ENCODE measurements around the gene LRBA.

LRBA gene

GRCh38 chr4:150475763-150476162 is 539.3 kb downstream of the LRBA start:
- TF ChIP-seq CTCF (IDR thresholded peaks at IDR 0.05; ENCODE audit: low read depth, low read length, missing control alignments): no peak
- in situ Hi-C loops (cut with HindIII; ENCODE audit: low sequenced_read_pairs): no loop called here
- no peak overlapping the region for H3K4me3 ChIP-seq (ENCODE audit: low read depth, low read length)
- no peak for DNase-seq (ENCODE audit: low read depth)

- in situ Hi-C loops (cut with HindIII; ENCODE audit: low sequenced_read_pairs): no loop called here
- no peak for TF ChIP-seq CTCF (IDR thresholded peaks at IDR 0.05; ENCODE audit: low read depth, low read length, missing control alignments)
- H3K4me3 ChIP-seq (ENCODE audit: low read depth, low read length): no peak overlapping the region
- DNase-seq (ENCODE audit: low read depth): no peak
These were observed 550.6 kb downstream of the LRBA start for GRCh38 chr4:150464523-150464922.

- no peak for DNase-seq (ENCODE audit: low read depth)
- no peak overlapping the region for H3K4me3 ChIP-seq (ENCODE audit: low read depth, low read length)
- TF ChIP-seq CTCF (IDR thresholded peaks at IDR 0.05; ENCODE audit: low read depth, low read length, missing control alignments): no peak
- in situ Hi-C loops (cut with HindIII; ENCODE audit: low sequenced_read_pairs): no loop called here
These were observed 552.3 kb downstream of the LRBA start for GRCh38 chr4:150462743-150463142.

GRCh38 chr4:150461957-150462356 is 553.1 kb downstream of the LRBA start:
- no peak for DNase-seq (ENCODE audit: low read depth)
- TF ChIP-seq CTCF (IDR thresholded peaks at IDR 0.05; ENCODE audit: low read depth, low read length, missing control alignments): no peak
- H3K4me3 ChIP-seq (ENCODE audit: low read depth, low read length): no peak overlapping the region
- in situ Hi-C loops (cut with HindIII; ENCODE audit: low sequenced_read_pairs): no loop called here

GRCh38 chr4:150457802-150458201 is 557.3 kb downstream of the LRBA start:
- no peak overlapping the region for H3K4me3 ChIP-seq (ENCODE audit: low read depth, low read length)
- no peak for TF ChIP-seq CTCF (IDR thresholded peaks at IDR 0.05; ENCODE audit: low read depth, low read length, missing control alignments)
- in situ Hi-C loops (cut with HindIII; ENCODE audit: low sequenced_read_pairs): no loop called here
- DNase-seq (ENCODE audit: low read depth): no peak

- in situ Hi-C loops (cut with HindIII; ENCODE audit: low sequenced_read_pairs): no loop called here
- H3K4me3 ChIP-seq (ENCODE audit: low read depth, low read length): no peak overlapping the region
- no peak for TF ChIP-seq CTCF (IDR thresholded peaks at IDR 0.05; ENCODE audit: low read depth, low read length, missing control alignments)
- no peak for DNase-seq (ENCODE audit: low read depth)
These were observed 563.2 kb downstream of the LRBA start for GRCh38 chr4:150451883-150452282.

GRCh38 chr4:150447356-150447755 is 567.7 kb downstream of the LRBA start:
- in situ Hi-C loops (cut with HindIII; ENCODE audit: low sequenced_read_pairs): no loop called here
- DNase-seq (ENCODE audit: low read depth): no peak
- H3K4me3 ChIP-seq (ENCODE audit: low read depth, low read length): no peak overlapping the region
- no peak for TF ChIP-seq CTCF (IDR thresholded peaks at IDR 0.05; ENCODE audit: low read depth, low read length, missing control alignments)

Measured in astrocyte of the cerebellum (primary cell).